WTC11 (cell line): Measurements from ENCODE around the gene CAMTA1. TPM values are rescaled to one million over a fixed set of nuclear protein-coding genes. Genes with fewer than 3 reads are reported as not detected.

Experiments used
- ATAC-seq: fragments of 200-7000 bp; cut with Tn5 transposase; 2 replicates; pipeline ENCODE4 v1.10.0; 2021; ENCODE audit warnings: mild to moderate bottlenecking, moderate library complexity
- CTCF ChIA-PET: fragments of 300-600 bp; sonication (Branson Sonifier 250); formaldehyde crosslinking; loops from one replicate; lab custom pipeline; 2021; ENCODE audit warnings: antibody characterized with exemption; lab: Charles Lee
- POLR2A ChIA-PET: fragments of 350-600 bp; sonication (Branson Sonifier 250); formaldehyde crosslinking; loops from one replicate; lab custom pipeline; 2021; ENCODE audit warnings: antibody characterized with exemption; lab: Charles Lee
- DNase-seq: peaks from one replicate; pipeline ENCODE4 v3.0.0; 2021; ENCODE audit warnings: low spot score
- H3K27ac Mint-ChIP-seq: 2 replicates; pipeline ENCODE4 v1.8.0; 2021; ENCODE audit warnings: mixed read lengths
- H3K27me3 Mint-ChIP-seq: 2 replicates; pipeline ENCODE4 v1.8.0; 2021; ENCODE audit warnings: low read depth, mild to moderate bottlenecking, moderate library complexity, mixed read lengths
- H3K36me3 Mint-ChIP-seq: 2 replicates; pipeline ENCODE4 v1.8.0; 2021; ENCODE audit warnings: mixed read lengths
- H3K4me1 Mint-ChIP-seq: 2 replicates; pipeline ENCODE4 v1.8.0; 2022; ENCODE audit warnings: mixed read lengths
- H3K4me3 Mint-ChIP-seq: 2 replicates; pipeline ENCODE4 v1.8.0; 2021; ENCODE audit warnings: mild to moderate bottlenecking, moderate library complexity, mixed read lengths
- H3K9me3 Mint-ChIP-seq: 2 replicates; pipeline ENCODE4 v1.8.0; 2021; ENCODE audit warnings: mixed read lengths
- ARID4B ChIP-seq: sonication (generic); formaldehyde crosslinking; IDR thresholded peaks from 2 replicates; pipeline ENCODE4 v1.8.0; 2023; ENCODE audit warnings: missing genetic modification reagents, mild to moderate bottlenecking, borderline replicate concordance
- E2F5 ChIP-seq: sonication (generic); formaldehyde crosslinking; IDR thresholded peaks from 2 replicates; pipeline ENCODE4 v1.8.1; 2022; ENCODE audit warnings: mild to moderate bottlenecking, moderate library complexity, missing genetic modification reagents
- MLX ChIP-seq: sonication (generic); formaldehyde crosslinking; IDR thresholded peaks from 2 replicates; pipeline ENCODE4 v1.8.1; 2023; ENCODE audit warnings: mild to moderate bottlenecking, missing genetic modification reagents, moderate library complexity
- SOX15 ChIP-seq: fragments of 250-450 bp; sonication (Bioruptor Pico); IDR thresholded peaks from 2 replicates; pipeline ENCODE4 v1.9.0; 2021; ENCODE audit warnings: mild to moderate bottlenecking
- TP53 ChIP-seq: sonication (generic); formaldehyde crosslinking; IDR thresholded peaks from 2 replicates; pipeline ENCODE4 v1.8.1; 2023; ENCODE audit warnings: mild to moderate bottlenecking, missing genetic modification reagents
- ZNF121 ChIP-seq: sonication (generic); formaldehyde crosslinking; IDR thresholded peaks from 2 replicates; pipeline ENCODE4 v1.8.0; 2023; ENCODE audit warnings: missing genetic modification reagents
- ZNF138 ChIP-seq: sonication (generic); formaldehyde crosslinking; conservative IDR thresholded peaks from 2 replicates; pipeline ENCODE4 v1.8.1; 2022; ENCODE audit warnings: mild to moderate bottlenecking, moderate library complexity, missing genetic modification reagents
- ZNF281 ChIP-seq: sonication (generic); formaldehyde crosslinking; IDR thresholded peaks from 2 replicates; pipeline ENCODE4 v1.8.0; 2023; ENCODE audit warnings: mild to moderate bottlenecking, missing genetic modification reagents
- total RNA-seq: library from RNA; stranded (reverse); gene quantifications from 3 replicates; pipeline ENCODE4 v1.2.3, GENCODE V29; 2021
- TF ChIP-seq, protein P1 (sequence below): fragments of 250-450 bp; sonication (Bioruptor Pico); IDR thresholded peaks from 2 replicates; pipeline ENCODE4 v2.1.2; 2022; ENCODE audit warnings: mild to moderate bottlenecking, moderate library complexity
- TF ChIP-seq, protein P2 (sequence below): sonication (generic); formaldehyde crosslinking; IDR thresholded peaks from 2 replicates; pipeline ENCODE4 v1.8.0; 2022; ENCODE audit warnings: mild to moderate bottlenecking, missing genetic modification reagents
- TF ChIP-seq, protein P3 (sequence below): sonication (generic); formaldehyde crosslinking; IDR thresholded peaks from 2 replicates; pipeline ENCODE4 v1.8.0; 2023; ENCODE audit warnings: missing genetic modification reagents

Gene CAMTA1
- total RNA-seq, 1 experiment from 2014 or later, result 86.4 TPM

GRCh38 chr1:6996371-6996770, 211.1 kb downstream of the CAMTA1 start:
- no peak for TF ChIP-seq ZNF138
- TF ChIP-seq SOX15 (CRISPR knock-in tag), result no peak
- TF ChIP-seq ZNF281, result no peak
- TF ChIP-seq MLX (CRISPR knock-in tag), result no peak
- no peak for TF ChIP-seq ARID4B (CRISPR knock-in tag)
- TF ChIP-seq, protein P1, sequence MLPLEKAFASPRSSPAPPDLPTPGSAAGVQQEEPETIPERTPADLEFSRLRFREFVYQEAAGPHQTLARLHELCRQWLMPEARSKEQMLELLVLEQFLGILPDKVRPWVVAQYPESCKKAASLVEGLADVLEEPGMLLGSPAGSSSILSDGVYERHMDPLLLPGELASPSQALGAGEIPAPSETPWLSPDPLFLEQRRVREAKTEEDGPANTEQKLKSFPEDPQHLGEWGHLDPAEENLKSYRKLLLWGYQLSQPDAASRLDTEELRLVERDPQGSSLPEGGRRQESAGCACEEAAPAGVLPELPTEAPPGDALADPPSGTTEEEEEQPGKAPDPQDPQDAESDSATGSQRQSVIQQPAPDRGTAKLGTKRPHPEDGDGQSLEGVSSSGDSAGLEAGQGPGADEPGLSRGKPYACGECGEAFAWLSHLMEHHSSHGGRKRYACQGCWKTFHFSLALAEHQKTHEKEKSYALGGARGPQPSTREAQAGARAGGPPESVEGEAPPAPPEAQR (CRISPR knock-in tag), result no peak
- TF ChIP-seq, protein P2, sequence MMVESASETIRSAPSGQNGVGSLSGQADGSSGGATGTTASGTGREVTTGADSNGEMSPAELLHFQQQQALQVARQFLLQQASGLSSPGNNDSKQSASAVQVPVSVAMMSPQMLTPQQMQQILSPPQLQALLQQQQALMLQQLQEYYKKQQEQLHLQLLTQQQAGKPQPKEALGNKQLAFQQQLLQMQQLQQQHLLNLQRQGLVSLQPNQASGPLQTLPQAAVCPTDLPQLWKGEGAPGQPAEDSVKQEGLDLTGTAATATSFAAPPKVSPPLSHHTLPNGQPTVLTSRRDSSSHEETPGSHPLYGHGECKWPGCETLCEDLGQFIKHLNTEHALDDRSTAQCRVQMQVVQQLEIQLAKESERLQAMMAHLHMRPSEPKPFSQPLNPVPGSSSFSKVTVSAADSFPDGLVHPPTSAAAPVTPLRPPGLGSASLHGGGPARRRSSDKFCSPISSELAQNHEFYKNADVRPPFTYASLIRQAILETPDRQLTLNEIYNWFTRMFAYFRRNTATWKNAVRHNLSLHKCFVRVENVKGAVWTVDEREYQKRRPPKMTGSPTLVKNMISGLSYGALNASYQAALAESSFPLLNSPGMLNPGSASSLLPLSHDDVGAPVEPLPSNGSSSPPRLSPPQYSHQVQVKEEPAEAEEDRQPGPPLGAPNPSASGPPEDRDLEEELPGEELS (CRISPR knock-in tag), result no peak
- TF ChIP-seq E2F5, result no peak
- no peak for TF ChIP-seq ZNF121 (CRISPR knock-in tag)
- TF ChIP-seq, protein P3, sequence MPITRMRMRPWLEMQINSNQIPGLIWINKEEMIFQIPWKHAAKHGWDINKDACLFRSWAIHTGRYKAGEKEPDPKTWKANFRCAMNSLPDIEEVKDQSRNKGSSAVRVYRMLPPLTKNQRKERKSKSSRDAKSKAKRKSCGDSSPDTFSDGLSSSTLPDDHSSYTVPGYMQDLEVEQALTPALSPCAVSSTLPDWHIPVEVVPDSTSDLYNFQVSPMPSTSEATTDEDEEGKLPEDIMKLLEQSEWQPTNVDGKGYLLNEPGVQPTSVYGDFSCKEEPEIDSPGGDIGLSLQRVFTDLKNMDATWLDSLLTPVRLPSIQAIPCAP (CRISPR knock-in tag), result no peak
- TF ChIP-seq TP53 (CRISPR knock-in tag), result no peak
- TF ChIP-seq, all 79 proteins: peak for 0
- Mint-ChIP-seq H3K36me3 (no peaks in the 10 kb centered on the region), H3K9me3 (peaks cover 6% of the 10 kb centered on the region; the same call in 1 of the 2 replicates), H3K27ac (no peak overlapping the region), H3K4me3 (no peak overlapping the region), H3K27me3 (no peaks in the 10 kb centered on the region), H3K4me1 (peaks cover 26% of the 10 kb centered on the region)
- DNase-seq (no peak), ATAC-seq (no peak)
- POLR2A ChIA-PET, result interaction anchor here (0.6 kb wide), 1 partner anchor 20 kb away, joined by 3 read pairs; no protein-coding TSS in a partner anchor
- CTCF ChIA-PET, result interaction anchor here (1.3 to 2.3 kb wide), 2 partner anchors 46 to 212 kb away, joined by 4 to 13 read pairs (median 5); no protein-coding TSS in a partner anchor
